Osteoblast (primary cell): ENCODE results near the gene CIPC. TPM values are rescaled to one million over a fixed set of nuclear protein-coding genes. Genes with fewer than 3 reads are reported as not detected.

Experiments used
- DNase-seq: peaks from one replicate; pipeline ENCODE4 v3.0.0; 2011; ENCODE audit warnings: low spot score, mixed read lengths; ENCODE audit not compliant: insufficient read length; ENCODE audit errors: missing footprints
- H2AFZ ChIP-seq: 2 replicates; pipeline ENCODE4 v1.6.0; 2011; ENCODE audit warnings: mild to moderate bottlenecking, low read length
- H3K27ac ChIP-seq: 2 replicates; pipeline ENCODE4 v1.5.1; 2011; ENCODE audit warnings: mild to moderate bottlenecking, low read depth, low read length, moderate library complexity
- H3K27me3 ChIP-seq: 2 replicates; pipeline ENCODE4 v1.6.0; 2012; ENCODE audit warnings: mild to moderate bottlenecking, control low read depth, inconsistent platforms, low read length, moderate library complexity; ENCODE audit not compliant: insufficient read depth
- H3K36me3 ChIP-seq: 2 replicates; pipeline ENCODE4 v1.5.1; 2011; ENCODE audit warnings: mild to moderate bottlenecking, low read length, control low read depth, moderate library complexity; ENCODE audit not compliant: insufficient read depth
- H3K4me1 ChIP-seq: 2 replicates; pipeline ENCODE4 v1.5.1; 2011; ENCODE audit warnings: mild to moderate bottlenecking, low read length, control low read depth, moderate library complexity; ENCODE audit not compliant: insufficient read depth
- H3K4me2 ChIP-seq: 2 replicates; pipeline ENCODE4 v1.6.0; 2011; ENCODE audit warnings: mild to moderate bottlenecking, low read length; ENCODE audit not compliant: insufficient read depth
- H3K4me3 ChIP-seq: fragments of 200-600 bp; sonication (generic); 3 replicates; pipeline ENCODE4 v1.5.1; 2012; ENCODE audit warnings: mild to moderate bottlenecking, low read length, inconsistent platforms; ENCODE audit not compliant: insufficient read depth
- H3K79me2 ChIP-seq: 2 replicates; pipeline ENCODE4 v1.6.0; 2012; ENCODE audit warnings: mild to moderate bottlenecking, low read length, control low read depth, inconsistent platforms; ENCODE audit not compliant: insufficient read depth
- H3K9me3 ChIP-seq: 2 replicates; pipeline ENCODE4 v1.5.1; 2011; ENCODE audit warnings: low read depth, low read length, control low read depth
- H4K20me1 ChIP-seq: 2 replicates; pipeline ENCODE4 v1.6.0; 2012; ENCODE audit warnings: mild to moderate bottlenecking, low read length, control low read depth; ENCODE audit not compliant: insufficient read depth
- total RNA-seq: library from RNA; depleted of rRNA; stranded (reverse); fragments of >200 nt; gene quantifications from 2 replicates; pipeline ENCODE4 v1.2.3, GENCODE V29; 2012
- TF ChIP-seq, protein P1 (sequence below): IDR thresholded peaks from 2 replicates; pipeline ENCODE4 v1.5.1; 2011; ENCODE audit warnings: mild to moderate bottlenecking, low read depth, low read length, moderate library complexity; ENCODE audit errors: extremely low read depth

CIPC gene
- total RNA-seq, 1 donor: 16.6 TPM

- DNase-seq: no peak
- no peak overlapping the region for H3K27ac ChIP-seq
- no peak overlapping the region for H2AFZ ChIP-seq
- H4K20me1 ChIP-seq: peaks cover 8% of the 10 kb centered on the region
- TF ChIP-seq, protein P1, sequence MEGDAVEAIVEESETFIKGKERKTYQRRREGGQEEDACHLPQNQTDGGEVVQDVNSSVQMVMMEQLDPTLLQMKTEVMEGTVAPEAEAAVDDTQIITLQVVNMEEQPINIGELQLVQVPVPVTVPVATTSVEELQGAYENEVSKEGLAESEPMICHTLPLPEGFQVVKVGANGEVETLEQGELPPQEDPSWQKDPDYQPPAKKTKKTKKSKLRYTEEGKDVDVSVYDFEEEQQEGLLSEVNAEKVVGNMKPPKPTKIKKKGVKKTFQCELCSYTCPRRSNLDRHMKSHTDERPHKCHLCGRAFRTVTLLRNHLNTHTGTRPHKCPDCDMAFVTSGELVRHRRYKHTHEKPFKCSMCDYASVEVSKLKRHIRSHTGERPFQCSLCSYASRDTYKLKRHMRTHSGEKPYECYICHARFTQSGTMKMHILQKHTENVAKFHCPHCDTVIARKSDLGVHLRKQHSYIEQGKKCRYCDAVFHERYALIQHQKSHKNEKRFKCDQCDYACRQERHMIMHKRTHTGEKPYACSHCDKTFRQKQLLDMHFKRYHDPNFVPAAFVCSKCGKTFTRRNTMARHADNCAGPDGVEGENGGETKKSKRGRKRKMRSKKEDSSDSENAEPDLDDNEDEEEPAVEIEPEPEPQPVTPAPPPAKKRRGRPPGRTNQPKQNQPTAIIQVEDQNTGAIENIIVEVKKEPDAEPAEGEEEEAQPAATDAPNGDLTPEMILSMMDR: no peak
- H3K79me2 ChIP-seq: peaks cover 62% of the 10 kb centered on the region
- peaks cover 12% of the 10 kb centered on the region for H3K36me3 ChIP-seq
- H3K4me1 ChIP-seq: peaks cover 17% of the 10 kb centered on the region
- no peak overlapping the region for H3K4me2 ChIP-seq
- no peaks in the 10 kb centered on the region for H3K27me3 ChIP-seq
- H3K9me3 ChIP-seq: no peaks in the 10 kb centered on the region
- no peak overlapping the region for H3K4me3 ChIP-seq
Observed at GRCh38 chr14:77100961-77101360, 2.9 kb downstream of the CIPC start.

DNA sequence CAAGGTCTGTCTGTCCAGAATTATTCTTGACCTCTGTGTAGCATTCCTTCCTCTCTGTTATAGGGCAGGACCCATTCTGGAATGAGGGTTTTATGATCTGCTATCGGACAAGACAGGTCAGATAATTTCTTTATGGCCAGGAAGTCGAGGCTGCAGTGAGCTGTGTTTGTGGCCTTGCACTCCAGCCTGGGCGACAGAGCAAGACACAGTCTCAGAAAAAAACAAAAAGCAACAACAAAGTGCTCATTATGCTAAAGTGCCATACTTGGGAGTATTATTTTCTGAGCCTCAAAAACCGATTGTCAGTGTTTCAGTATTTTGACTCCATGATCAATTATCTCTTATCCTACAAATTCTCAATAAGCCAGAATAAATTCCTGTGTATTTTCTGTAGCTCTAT, 4.1 kb downstream of the CIPC start:
- peaks cover 24% of the 10 kb centered on the region for H3K36me3 ChIP-seq
- H3K27ac ChIP-seq: no peak overlapping the region
- DNase-seq: no peak
- no peaks in the 10 kb centered on the region for H3K27me3 ChIP-seq
- no peak overlapping the region for H3K4me2 ChIP-seq
- peaks cover 8% of the 10 kb centered on the region for H4K20me1 ChIP-seq
- no peaks in the 10 kb centered on the region for H3K9me3 ChIP-seq
- H3K79me2 ChIP-seq: peaks cover 61% of the 10 kb centered on the region
- H3K4me3 ChIP-seq: no peak overlapping the region
- H3K4me1 ChIP-seq: peaks cover 11% of the 10 kb centered on the region
- TF ChIP-seq, protein P1: no peak
- H2AFZ ChIP-seq: no peak overlapping the region

- no peak overlapping the region for H3K4me3 ChIP-seq
- peaks cover 25% of the 10 kb centered on the region for H3K36me3 ChIP-seq
- peaks cover 58% of the 10 kb centered on the region for H3K79me2 ChIP-seq
- peaks cover 8% of the 10 kb centered on the region for H4K20me1 ChIP-seq
- H3K4me2 ChIP-seq: no peak overlapping the region
- DNase-seq: no peak
- no peaks in the 10 kb centered on the region for H3K27me3 ChIP-seq
- TF ChIP-seq, protein P1: no peak
- H3K4me1 ChIP-seq: peaks cover 10% of the 10 kb centered on the region
- H3K9me3 ChIP-seq: no peaks in the 10 kb centered on the region
- no peak overlapping the region for H2AFZ ChIP-seq
- no peak overlapping the region for H3K27ac ChIP-seq
Observed at GRCh38 chr14:77103475-77103874, 5.4 kb downstream of the CIPC start.

DNA sequence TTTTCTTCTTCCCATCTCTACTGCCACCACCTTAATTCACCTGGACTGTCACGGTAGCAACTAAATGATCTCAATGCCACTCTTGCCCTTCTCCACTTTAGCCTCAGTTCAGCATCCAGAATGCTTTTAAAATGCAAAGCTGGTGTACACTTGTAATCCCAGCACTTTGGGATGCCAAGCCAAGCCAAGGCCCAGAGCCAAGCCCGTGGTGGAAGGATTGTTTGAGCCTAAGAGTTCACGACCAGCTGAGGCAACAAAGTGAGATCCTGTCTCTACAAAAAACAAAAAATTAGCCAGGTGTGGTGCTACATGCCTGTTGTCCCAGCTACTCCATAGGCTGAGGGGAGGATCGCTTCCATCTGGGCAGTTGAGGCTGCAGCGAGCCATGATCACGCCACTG, 5.9 kb downstream of the CIPC start:
- Histone ChIP-seq H3K9me3 (no peaks in the 10 kb centered on the region), H3K27ac (no peak overlapping the region), H4K20me1 (peaks cover 8% of the 10 kb centered on the region), H2AFZ (no peak overlapping the region), H3K27me3 (no peaks in the 10 kb centered on the region), H3K4me2 (no peak overlapping the region), H3K4me3 (no peak overlapping the region), H3K36me3 (peaks cover 25% of the 10 kb centered on the region), H3K4me1 (peaks cover 6% of the 10 kb centered on the region), H3K79me2 (peaks cover 54% of the 10 kb centered on the region)
- DNase-seq: no peak
- TF ChIP-seq, protein P1: no peak
